ENCODE measurements around the gene OSBPL8.

GRCh38 chr12:76318773-76319594 lies 240.6 kb downstream of the OSBPL8 start:
- TF ChIP-seq CTCF (conservative IDR thresholded peaks at IDR 0.05; ENCODE audit: low read length) = no peak
- no peak for TF ChIP-seq EZH2phosphoT487 (IDR thresholded peaks at IDR 0.05; ENCODE audit: borderline replicate concordance, low read depth, low read length)
